PFSK-1 (cell line): ENCODE results near the gene TMEM30B.

ENCODE experiments used
- FOXP2 ChIP-seq: optimal IDR thresholded peaks from 2 replicates; pipeline ENCODE3; 2011; ENCODE audit warnings: borderline replicate concordance, control low read depth, inconsistent platforms; ENCODE audit not compliant: insufficient read depth; ENCODE audit errors: extremely low read length, extremely low read depth
- POLR2AphosphoS5 ChIP-seq: IDR thresholded peaks from 2 replicates; pipeline ENCODE4 v1.6.1; 2012; ENCODE audit warnings: low read depth, mild to moderate bottlenecking, control low read depth, low read length, moderate library complexity
- SIN3A ChIP-seq: IDR thresholded peaks from 2 replicates; pipeline ENCODE4 v1.6.1; 2012; ENCODE audit warnings: mild to moderate bottlenecking, low read length, moderate library complexity, borderline replicate concordance; ENCODE audit not compliant: insufficient read depth
- TAF1 ChIP-seq: IDR thresholded peaks from 2 replicates; pipeline ENCODE4 v1.6.1; 2012; ENCODE audit warnings: low read length, control low read depth, borderline replicate concordance; ENCODE audit not compliant: insufficient read depth
- TF ChIP-seq, protein P1 (sequence below), 2 experiments: IDR thresholded peaks; 2 replicates each; pipeline versions ENCODE4 v1.6.1 to v1.8.0; 2011 to 2012; ENCODE audit warnings: low read depth in 2 of 2, low read length in 2 of 2, control low read depth in 1 of 2, inconsistent platforms in 1 of 2, mild to moderate bottlenecking in 1 of 2, moderate library complexity in 1 of 2; ENCODE audit not compliant: insufficient read depth in 1 of 2

TMEM30B gene

DNA sequence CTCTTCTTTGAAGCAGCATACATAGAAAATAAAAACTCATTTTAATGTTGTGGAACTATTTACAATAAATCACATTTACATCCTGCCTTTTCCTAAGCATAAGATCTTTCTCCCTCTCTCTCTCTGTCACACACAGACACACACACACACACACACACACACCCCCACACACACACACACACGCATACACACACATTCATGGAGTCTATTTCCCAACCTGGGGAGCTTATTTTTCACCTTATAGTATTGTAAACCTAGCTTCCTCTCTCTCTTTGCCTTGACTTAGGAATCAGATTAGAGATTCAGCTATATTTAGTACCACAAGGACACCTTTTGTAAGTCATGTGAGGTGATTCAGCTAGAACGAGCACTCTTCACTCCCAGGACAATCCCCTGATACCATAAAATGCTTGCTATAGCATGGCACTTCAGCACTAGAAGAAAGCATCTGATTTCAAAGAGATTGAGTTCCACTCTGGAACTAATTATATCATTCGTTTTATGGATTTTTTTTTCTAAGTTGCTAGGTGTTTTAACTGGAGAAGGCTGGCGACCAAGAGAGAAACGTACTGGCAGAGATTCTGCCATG lies 23.6 kb downstream of the TMEM30B start:
- TF ChIP-seq FOXP2 = no peak

DNA sequence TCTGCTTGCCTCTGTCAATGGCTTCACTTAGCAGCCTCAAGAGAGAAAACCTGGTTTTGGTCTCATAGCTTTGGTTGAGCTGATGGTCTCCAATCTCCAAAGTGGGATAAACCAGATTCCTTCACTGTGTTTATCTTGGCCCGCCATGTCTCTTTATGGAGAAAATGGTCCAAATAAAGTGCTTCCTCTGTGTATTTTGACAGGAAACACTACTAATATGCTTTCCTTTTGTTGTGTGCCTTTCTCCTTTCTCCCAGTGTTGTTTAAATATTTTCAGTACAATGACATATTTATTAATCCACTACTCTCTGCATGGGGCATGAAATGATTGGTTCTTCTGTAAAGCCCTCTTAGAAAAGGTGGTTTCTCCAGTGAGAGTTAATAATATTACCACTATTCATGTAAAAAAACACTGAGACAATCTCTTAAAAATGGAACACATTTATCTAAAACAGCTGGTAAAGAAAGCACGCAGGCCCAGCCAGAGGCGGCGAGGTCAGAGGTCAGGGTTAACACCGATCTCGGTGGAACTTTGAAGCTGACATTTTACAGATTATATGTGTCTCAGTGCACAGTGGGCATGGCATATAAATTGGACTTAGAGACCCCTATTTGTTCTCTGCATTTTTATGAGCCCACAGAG lies 24.2 kb downstream of the TMEM30B start:
- no peak for TF ChIP-seq TAF1
- TF ChIP-seq, protein P1, sequence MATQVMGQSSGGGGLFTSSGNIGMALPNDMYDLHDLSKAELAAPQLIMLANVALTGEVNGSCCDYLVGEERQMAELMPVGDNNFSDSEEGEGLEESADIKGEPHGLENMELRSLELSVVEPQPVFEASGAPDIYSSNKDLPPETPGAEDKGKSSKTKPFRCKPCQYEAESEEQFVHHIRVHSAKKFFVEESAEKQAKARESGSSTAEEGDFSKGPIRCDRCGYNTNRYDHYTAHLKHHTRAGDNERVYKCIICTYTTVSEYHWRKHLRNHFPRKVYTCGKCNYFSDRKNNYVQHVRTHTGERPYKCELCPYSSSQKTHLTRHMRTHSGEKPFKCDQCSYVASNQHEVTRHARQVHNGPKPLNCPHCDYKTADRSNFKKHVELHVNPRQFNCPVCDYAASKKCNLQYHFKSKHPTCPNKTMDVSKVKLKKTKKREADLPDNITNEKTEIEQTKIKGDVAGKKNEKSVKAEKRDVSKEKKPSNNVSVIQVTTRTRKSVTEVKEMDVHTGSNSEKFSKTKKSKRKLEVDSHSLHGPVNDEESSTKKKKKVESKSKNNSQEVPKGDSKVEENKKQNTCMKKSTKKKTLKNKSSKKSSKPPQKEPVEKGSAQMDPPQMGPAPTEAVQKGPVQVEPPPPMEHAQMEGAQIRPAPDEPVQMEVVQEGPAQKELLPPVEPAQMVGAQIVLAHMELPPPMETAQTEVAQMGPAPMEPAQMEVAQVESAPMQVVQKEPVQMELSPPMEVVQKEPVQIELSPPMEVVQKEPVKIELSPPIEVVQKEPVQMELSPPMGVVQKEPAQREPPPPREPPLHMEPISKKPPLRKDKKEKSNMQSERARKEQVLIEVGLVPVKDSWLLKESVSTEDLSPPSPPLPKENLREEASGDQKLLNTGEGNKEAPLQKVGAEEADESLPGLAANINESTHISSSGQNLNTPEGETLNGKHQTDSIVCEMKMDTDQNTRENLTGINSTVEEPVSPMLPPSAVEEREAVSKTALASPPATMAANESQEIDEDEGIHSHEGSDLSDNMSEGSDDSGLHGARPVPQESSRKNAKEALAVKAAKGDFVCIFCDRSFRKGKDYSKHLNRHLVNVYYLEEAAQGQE (IDR thresholded peaks at IDR 0.05; ENCODE audit: insufficient read depth in 1 of 2, low read depth in 2 of 2, low read length in 2 of 2) = no peak
- TF ChIP-seq SIN3A = no peak
- TF ChIP-seq FOXP2 = no peak
- no peak for TF ChIP-seq POLR2AphosphoS5

DNA sequence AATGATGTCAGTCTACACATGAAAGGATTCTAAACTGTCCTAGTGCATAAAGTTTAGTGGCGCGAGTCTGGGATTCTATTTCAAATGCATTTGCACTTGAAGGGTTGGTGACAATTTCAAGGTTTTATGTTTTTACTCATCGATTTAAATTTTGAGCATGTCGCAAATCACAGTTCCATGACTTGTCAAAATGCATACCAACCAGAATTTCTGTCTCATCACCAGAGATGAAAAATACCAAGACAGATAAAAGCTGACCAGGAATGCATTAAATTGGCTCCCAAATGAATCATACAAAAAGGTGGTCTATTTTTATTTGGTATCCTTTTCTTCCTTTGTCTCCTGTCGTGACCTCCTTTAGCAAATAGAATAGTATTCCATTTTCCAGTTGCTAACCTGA lies 25.2 kb downstream of the TMEM30B start:
- TF ChIP-seq FOXP2 (no peak), POLR2AphosphoS5 (no peak), SIN3A (no peak), TAF1 (no peak)
- TF ChIP-seq, protein P1 (IDR thresholded peaks at IDR 0.05; ENCODE audit: insufficient read depth in 1 of 2, low read depth in 2 of 2, low read length in 2 of 2) = no peak

DNA sequence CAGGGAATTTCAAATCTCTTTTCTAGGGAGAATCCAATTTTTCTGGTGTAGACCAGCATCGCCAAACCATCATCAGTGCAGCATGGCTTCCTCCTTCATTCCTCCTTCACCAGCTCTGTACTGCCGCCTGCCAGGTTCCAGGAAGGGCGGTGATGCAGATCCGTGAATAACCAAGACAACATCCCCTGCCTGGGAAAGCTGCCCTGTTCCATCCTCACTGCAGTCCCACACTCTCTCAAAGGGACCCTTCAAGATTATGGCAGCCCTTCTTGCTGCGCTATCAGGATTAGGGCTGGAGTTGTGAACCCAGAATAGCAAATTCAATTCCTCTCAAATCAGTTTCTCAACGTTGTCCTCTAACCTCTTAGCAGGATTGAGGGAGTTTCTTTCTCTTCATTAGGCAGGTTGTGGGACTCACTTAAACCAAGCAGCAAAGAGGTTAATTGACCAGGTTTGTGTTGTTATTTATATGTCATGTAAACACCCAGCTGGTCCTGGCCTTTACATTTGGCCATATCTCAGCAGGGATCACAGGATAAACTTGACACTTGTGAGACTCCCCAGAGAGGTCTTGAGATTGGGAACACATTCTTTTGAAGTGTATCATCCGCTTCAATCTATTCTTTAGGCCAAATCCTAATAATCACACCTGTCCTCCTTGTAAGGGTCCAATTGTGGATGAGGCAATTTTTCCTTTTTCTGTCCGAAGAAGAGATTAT lies 26.2 kb downstream of the TMEM30B start:
- TF ChIP-seq TAF1 (no peak), FOXP2 (no peak), POLR2AphosphoS5 (no peak), SIN3A (no peak)
- TF ChIP-seq, protein P1 (IDR thresholded peaks at IDR 0.05; ENCODE audit: insufficient read depth in 1 of 2, low read depth in 2 of 2, low read length in 2 of 2) = no peak

DNA sequence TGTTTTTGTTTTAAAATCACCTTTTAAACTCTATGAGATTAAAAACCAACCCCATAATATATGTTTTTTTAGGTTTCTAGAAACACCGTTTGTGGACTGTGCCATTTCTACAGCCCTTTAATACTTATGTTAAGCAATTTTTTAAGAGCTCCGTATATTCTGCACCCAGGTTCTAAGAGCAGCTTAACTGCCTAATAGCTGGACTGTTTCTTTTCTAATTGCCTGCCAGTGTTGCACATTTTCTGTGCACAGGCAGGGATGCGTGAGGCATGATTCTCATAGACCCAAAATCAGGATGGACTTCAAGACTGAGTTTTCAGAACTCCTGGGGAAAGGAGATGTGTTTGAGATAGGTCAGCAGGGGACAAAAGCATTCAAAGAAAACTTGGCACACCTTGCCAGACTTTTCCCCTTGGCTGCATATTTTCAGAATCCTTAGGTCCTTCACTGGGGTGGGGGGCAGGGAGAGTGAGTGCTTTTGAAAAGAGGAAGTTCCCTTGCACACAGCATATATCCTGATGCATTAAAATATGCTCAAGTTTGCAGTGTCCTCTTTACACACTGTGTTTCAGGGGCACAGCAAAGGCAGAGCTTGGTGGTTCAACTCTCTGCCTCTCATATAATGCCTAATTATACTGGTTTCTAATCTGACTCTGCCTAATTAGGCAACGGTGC lies 27.9 kb downstream of the TMEM30B start:
- TF ChIP-seq TAF1 (no peak), SIN3A (no peak), FOXP2 (no peak)
- TF ChIP-seq, protein P1 (IDR thresholded peaks at IDR 0.05; ENCODE audit: insufficient read depth in 1 of 2, low read depth in 2 of 2, low read length in 2 of 2) = no peak
